Neural cell (in vitro differentiated cells): ENCODE results near the gene BCHE. TPM values are rescaled to one million over a fixed set of nuclear protein-coding genes. Genes with fewer than 3 reads are reported as not detected.

Experiments used
- H2AFZ ChIP-seq: fragments of 200-600, 300-800 bp; sonication (generic), shearing (Covaris generic); 2 replicates; pipeline ENCODE4 v1.6.0; 2014; ENCODE audit warnings: low read depth, mild to moderate bottlenecking, antibody characterized with exemption, low read length, moderate library complexity
- H3F3A ChIP-seq: fragments of 200-600 bp; shearing (Covaris generic); 2 replicates; pipeline ENCODE4 v1.6.1; 2016; ENCODE audit warnings: mild to moderate bottlenecking, moderate library complexity, mixed read lengths, antibody characterized with exemption, low read length; ENCODE audit not compliant: insufficient read depth, poor library complexity, severe bottlenecking
- H3K27ac ChIP-seq: fragments of 200-600, 300-800 bp; sonication (generic), shearing (Covaris generic); 2 replicates; pipeline ENCODE4 v1.5.1; 2014; ENCODE audit warnings: mild to moderate bottlenecking, low read length, moderate library complexity
- H3K27me3 ChIP-seq: fragments of 300-800, 200-600 bp; sonication (generic), shearing (Covaris generic); 2 replicates; pipeline ENCODE4 v1.6.0; 2014; ENCODE audit warnings: mild to moderate bottlenecking, low read depth, low read length, moderate library complexity; ENCODE audit not compliant: insufficient read depth
- H3K36me3 ChIP-seq: fragments of 300-800, 200-600 bp; sonication (generic), shearing (Covaris generic); 2 replicates; pipeline ENCODE4 v1.5.1; 2014; ENCODE audit warnings: mild to moderate bottlenecking, antibody characterized with exemption, low read length, moderate library complexity; ENCODE audit not compliant: insufficient read depth
- H3K4me2 ChIP-seq: fragments of 300-800, 200-600 bp; sonication (generic), shearing (Covaris generic); 2 replicates; pipeline ENCODE4 v1.6.0; 2014; ENCODE audit warnings: mild to moderate bottlenecking, low read length
- H3K4me3 ChIP-seq: fragments of 300-800, 200-600 bp; sonication (generic), shearing (Covaris generic); 2 replicates; pipeline ENCODE4 v1.5.1; 2014; ENCODE audit warnings: mild to moderate bottlenecking, low read length, moderate library complexity
- H3K79me2 ChIP-seq: fragments of 200-600 bp; shearing (Covaris generic); replicated peaks from 2 replicates; pipeline ENCODE4 v1.6.0; 2014; ENCODE audit warnings: mild to moderate bottlenecking, low read length, moderate library complexity; ENCODE audit not compliant: insufficient read depth
- H3K9ac ChIP-seq: fragments of 300-800, 200-600 bp; sonication (generic), shearing (Covaris generic); 2 replicates; pipeline ENCODE4 v1.6.1; 2016; ENCODE audit warnings: mild to moderate bottlenecking, low read length, mixed read lengths
- H3K9me2 ChIP-seq: fragments of 200-600 bp; shearing (Covaris generic); 2 replicates; pipeline ENCODE4 v1.6.1; 2016; ENCODE audit warnings: mild to moderate bottlenecking, low read length, mixed read lengths; ENCODE audit not compliant: insufficient read depth
- H3K9me3 ChIP-seq: fragments of 200-600, 300-800 bp; sonication (generic), shearing (Covaris generic); 2 replicates; pipeline ENCODE4 v1.6.1; 2016; ENCODE audit warnings: mild to moderate bottlenecking, mixed run types, low read length, moderate library complexity, mixed read lengths
- H4K20me1 ChIP-seq: fragments of 200-600 bp; shearing (Covaris generic); 2 replicates; pipeline ENCODE4 v1.6.1; 2016; ENCODE audit warnings: mild to moderate bottlenecking, mixed run types; ENCODE audit not compliant: insufficient read depth
- EP300 ChIP-seq: fragments of 450-650 bp; conservative IDR thresholded peaks from 2 replicates; pipeline ENCODE4 v1.6.1; 2014; ENCODE audit warnings: antibody characterized with exemption, mild to moderate bottlenecking, moderate library complexity; ENCODE audit not compliant: poor library complexity, severe bottlenecking
- EZH2 ChIP-seq: fragments of 200-600, 300-800 bp; shearing (Covaris generic), sonication (generic); IDR thresholded peaks from 2 replicates; pipeline ENCODE4 v1.6.1; 2014; ENCODE audit warnings: antibody characterized with exemption, low read length, borderline replicate concordance, mild to moderate bottlenecking; ENCODE audit not compliant: insufficient read depth, poor library complexity, severe bottlenecking
- MXI1 ChIP-seq: fragments of 450-650 bp; conservative IDR thresholded peaks from 2 replicates; pipeline ENCODE4 v1.6.1; 2014; ENCODE audit warnings: antibody characterized with exemption, mild to moderate bottlenecking; ENCODE audit not compliant: poor library complexity, severe bottlenecking
- POLR2AphosphoS5 ChIP-seq: IDR thresholded peaks from 2 replicates; pipeline ENCODE4 v1.6.1; 2012
- RAD21 ChIP-seq: fragments of 450-650 bp; conservative IDR thresholded peaks from 2 replicates; pipeline ENCODE4 v1.6.1; 2014; ENCODE audit warnings: antibody characterized with exemption, mild to moderate bottlenecking, moderate library complexity
- SMC3 ChIP-seq: fragments of 450-650 bp; conservative IDR thresholded peaks from 2 replicates; pipeline ENCODE4 v1.6.1; 2014; ENCODE audit warnings: antibody characterized with exemption, mild to moderate bottlenecking, moderate library complexity; ENCODE audit not compliant: poor library complexity
- TAF1 ChIP-seq: IDR thresholded peaks from 2 replicates; pipeline ENCODE4 v1.6.1; 2012; ENCODE audit warnings: low read depth
- polyA plus RNA-seq: library from polyadenylated mRNA; depleted of rRNA; stranded (reverse); fragments of >200 nt; gene quantifications from 2 replicates; pipeline ENCODE4 v1.2.3, GENCODE V29; 2014
- TF ChIP-seq, protein P1 (sequence below): IDR thresholded peaks from 2 replicates; pipeline ENCODE4 v1.6.1; 2012; ENCODE audit warnings: borderline replicate concordance
- TF ChIP-seq, protein P2 (sequence below): fragments of 450-650 bp; IDR thresholded peaks from 2 replicates; pipeline ENCODE4 v1.5.1; 2014; ENCODE audit warnings: antibody characterized with exemption, mild to moderate bottlenecking, moderate library complexity; ENCODE audit not compliant: poor library complexity, severe bottlenecking

The BCHE gene
- polyA plus RNA-seq, 1 donor from 2014 or later, result 2.6 TPM

GRCh38 chr3:165778456-165778855 is 58.8 kb downstream of the BCHE start:
- no peak overlapping the region for H3K4me2 ChIP-seq
- no peaks in the 10 kb centered on the region for H4K20me1 ChIP-seq
- no peak overlapping the region for H3K27ac ChIP-seq
- no peak overlapping the region for H2AFZ ChIP-seq
- TF ChIP-seq EP300, result no peak
- no peak for TF ChIP-seq EZH2
- TF ChIP-seq MXI1, result no peak
- TF ChIP-seq TAF1, result no peak
- TF ChIP-seq RAD21, result no peak
- TF ChIP-seq, protein P1, sequence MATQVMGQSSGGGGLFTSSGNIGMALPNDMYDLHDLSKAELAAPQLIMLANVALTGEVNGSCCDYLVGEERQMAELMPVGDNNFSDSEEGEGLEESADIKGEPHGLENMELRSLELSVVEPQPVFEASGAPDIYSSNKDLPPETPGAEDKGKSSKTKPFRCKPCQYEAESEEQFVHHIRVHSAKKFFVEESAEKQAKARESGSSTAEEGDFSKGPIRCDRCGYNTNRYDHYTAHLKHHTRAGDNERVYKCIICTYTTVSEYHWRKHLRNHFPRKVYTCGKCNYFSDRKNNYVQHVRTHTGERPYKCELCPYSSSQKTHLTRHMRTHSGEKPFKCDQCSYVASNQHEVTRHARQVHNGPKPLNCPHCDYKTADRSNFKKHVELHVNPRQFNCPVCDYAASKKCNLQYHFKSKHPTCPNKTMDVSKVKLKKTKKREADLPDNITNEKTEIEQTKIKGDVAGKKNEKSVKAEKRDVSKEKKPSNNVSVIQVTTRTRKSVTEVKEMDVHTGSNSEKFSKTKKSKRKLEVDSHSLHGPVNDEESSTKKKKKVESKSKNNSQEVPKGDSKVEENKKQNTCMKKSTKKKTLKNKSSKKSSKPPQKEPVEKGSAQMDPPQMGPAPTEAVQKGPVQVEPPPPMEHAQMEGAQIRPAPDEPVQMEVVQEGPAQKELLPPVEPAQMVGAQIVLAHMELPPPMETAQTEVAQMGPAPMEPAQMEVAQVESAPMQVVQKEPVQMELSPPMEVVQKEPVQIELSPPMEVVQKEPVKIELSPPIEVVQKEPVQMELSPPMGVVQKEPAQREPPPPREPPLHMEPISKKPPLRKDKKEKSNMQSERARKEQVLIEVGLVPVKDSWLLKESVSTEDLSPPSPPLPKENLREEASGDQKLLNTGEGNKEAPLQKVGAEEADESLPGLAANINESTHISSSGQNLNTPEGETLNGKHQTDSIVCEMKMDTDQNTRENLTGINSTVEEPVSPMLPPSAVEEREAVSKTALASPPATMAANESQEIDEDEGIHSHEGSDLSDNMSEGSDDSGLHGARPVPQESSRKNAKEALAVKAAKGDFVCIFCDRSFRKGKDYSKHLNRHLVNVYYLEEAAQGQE, result no peak
- TF ChIP-seq POLR2AphosphoS5, result no peak
- TF ChIP-seq SMC3, result no peak
- TF ChIP-seq, protein P2, sequence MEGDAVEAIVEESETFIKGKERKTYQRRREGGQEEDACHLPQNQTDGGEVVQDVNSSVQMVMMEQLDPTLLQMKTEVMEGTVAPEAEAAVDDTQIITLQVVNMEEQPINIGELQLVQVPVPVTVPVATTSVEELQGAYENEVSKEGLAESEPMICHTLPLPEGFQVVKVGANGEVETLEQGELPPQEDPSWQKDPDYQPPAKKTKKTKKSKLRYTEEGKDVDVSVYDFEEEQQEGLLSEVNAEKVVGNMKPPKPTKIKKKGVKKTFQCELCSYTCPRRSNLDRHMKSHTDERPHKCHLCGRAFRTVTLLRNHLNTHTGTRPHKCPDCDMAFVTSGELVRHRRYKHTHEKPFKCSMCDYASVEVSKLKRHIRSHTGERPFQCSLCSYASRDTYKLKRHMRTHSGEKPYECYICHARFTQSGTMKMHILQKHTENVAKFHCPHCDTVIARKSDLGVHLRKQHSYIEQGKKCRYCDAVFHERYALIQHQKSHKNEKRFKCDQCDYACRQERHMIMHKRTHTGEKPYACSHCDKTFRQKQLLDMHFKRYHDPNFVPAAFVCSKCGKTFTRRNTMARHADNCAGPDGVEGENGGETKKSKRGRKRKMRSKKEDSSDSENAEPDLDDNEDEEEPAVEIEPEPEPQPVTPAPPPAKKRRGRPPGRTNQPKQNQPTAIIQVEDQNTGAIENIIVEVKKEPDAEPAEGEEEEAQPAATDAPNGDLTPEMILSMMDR, result no peak
- H3F3A ChIP-seq, result no peaks in the 10 kb centered on the region
- H3K36me3 ChIP-seq, result no peaks in the 10 kb centered on the region
- H3K79me2 ChIP-seq, result no peaks in the 10 kb centered on the region
- H3K4me3 ChIP-seq, result no peak overlapping the region
- H3K27me3 ChIP-seq, result no peaks in the 10 kb centered on the region
- no peaks in the 10 kb centered on the region for H3K9me3 ChIP-seq
- no peaks in the 10 kb centered on the region for H3K9me2 ChIP-seq
- no peak overlapping the region for H3K9ac ChIP-seq

- Histone ChIP-seq H3K36me3 (no peaks in the 10 kb centered on the region), H3K79me2 (no peaks in the 10 kb centered on the region), H3F3A (no peaks in the 10 kb centered on the region), H3K9me3 (no peaks in the 10 kb centered on the region), H4K20me1 (no peaks in the 10 kb centered on the region), H3K27ac (no peak overlapping the region), H2AFZ (no peak overlapping the region), H3K4me2 (no peak overlapping the region), H3K4me3 (no peak overlapping the region), H3K9me2 (no peaks in the 10 kb centered on the region), H3K9ac (no peak overlapping the region), H3K27me3 (no peaks in the 10 kb centered on the region)
- no peak for TF ChIP-seq EZH2
- no peak for TF ChIP-seq RAD21
- no peak for TF ChIP-seq SMC3
- TF ChIP-seq EP300, result no peak
- TF ChIP-seq MXI1, result no peak
- TF ChIP-seq POLR2AphosphoS5, result no peak
- TF ChIP-seq, protein P2, result no peak
- no peak for TF ChIP-seq TAF1
- TF ChIP-seq, protein P1, result no peak
Measured at GRCh38 chr3:165775824-165776223, 61.4 kb downstream of the BCHE start.
